DMS79 treated with DMSO at 0.1 percent for 48 hours (cell line): Measurements from ENCODE around the gene AREL1.
"Not testable (repeated sequence)": the region's sequence is repeated elsewhere in the genome, so short reads cannot be mapped to it uniquely, and the experiment has no call there.

Source experiments
- DNase-seq: peaks from one replicate; lab custom pipeline; 2025; lab: John Stamatoyannopoulos, UW

AREL1 gene

GRCh38 chr14:74712499-74713394 lies at the start of gene AREL1, which contains the start of gene FCF1:
AREL1 (minus strand) TSS chr14:74713080; CDS start chr14:74685615, 27,465 bp downstream.
FCF1 (plus strand) TSS chr14:74713144; CDS start chr14:74713198, 54 bp downstream.
- no peak for DNase-seq

GRCh38 chr14:74758505-74758904 lies 45.6 kb upstream of the AREL1 start:
- DNase-seq = not testable (repeated sequence)

GRCh38 chr14:74756326-74756725 lies 43.4 kb upstream of the AREL1 start:
- no peak for DNase-seq

- no peak for DNase-seq
These were observed 42.0 kb upstream of the AREL1 start for GRCh38 chr14:74754899-74755298.

GRCh38 chr14:74754157-74754556 lies 41.3 kb upstream of the AREL1 start:
- DNase-seq = no peak

- no peak for DNase-seq
These were observed 34.4 kb upstream of the AREL1 start for GRCh38 chr14:74747237-74747636.

GRCh38 chr14:74739293-74740030 lies 26.6 kb upstream of the AREL1 start:
- no peak for DNase-seq

GRCh38 chr14:74737753-74738325 lies 25.0 kb upstream of the AREL1 start:
- DNase-seq = no peak

- no peak for DNase-seq
These were observed 22.2 kb upstream of the AREL1 start for GRCh38 chr14:74735125-74735524.

- DNase-seq = no peak
These were observed 20.3 kb upstream of the AREL1 start for GRCh38 chr14:74733221-74733620.

GRCh38 chr14:74732387-74732786 lies 19.5 kb upstream of the AREL1 start:
- DNase-seq = no peak

GRCh38 chr14:74723134-74723533 lies 10.3 kb upstream of the AREL1 start:
- DNase-seq = no peak

- no peak for DNase-seq
These were observed 7.6 kb upstream of the AREL1 start for GRCh38 chr14:74720526-74720925.

GRCh38 chr14:74713395-74713735 lies 485 bp upstream of the AREL1 start:
- no peak for DNase-seq

GRCh38 chr14:74711651-74712050 lies 1.2 kb downstream of the AREL1 start:
- DNase-seq = no peak

- no peak for DNase-seq
These were observed 2.4 kb downstream of the AREL1 start for GRCh38 chr14:74710480-74710879.

- peak; percentile 94 for DNase-seq
These were observed 7.0 kb downstream of the AREL1 start for GRCh38 chr14:74705613-74706500.

- DNase-seq = no peak
These were observed 8.2 kb downstream of the AREL1 start for GRCh38 chr14:74704656-74705055.

- DNase-seq = no peak
These were observed 9.8 kb downstream of the AREL1 start for GRCh38 chr14:74703043-74703442.

GRCh38 chr14:74702293-74702692 lies 10.6 kb downstream of the AREL1 start:
- DNase-seq = no peak

- DNase-seq = no peak
These were observed 14.4 kb downstream of the AREL1 start for GRCh38 chr14:74698465-74698864.

- DNase-seq = no peak
These were observed 14.9 kb downstream of the AREL1 start for GRCh38 chr14:74697976-74698375.
